GM18861 (cell line): ENCODE data around the gene TMSB15C.

Experiments
- ATAC-seq: cut with Tn5 transposase; IDR thresholded peaks from one replicate; pipeline ENCODE4 v1.9.1; 2021; ENCODE audit not compliant: unreplicated experiment

TMSB15C gene

DNA sequence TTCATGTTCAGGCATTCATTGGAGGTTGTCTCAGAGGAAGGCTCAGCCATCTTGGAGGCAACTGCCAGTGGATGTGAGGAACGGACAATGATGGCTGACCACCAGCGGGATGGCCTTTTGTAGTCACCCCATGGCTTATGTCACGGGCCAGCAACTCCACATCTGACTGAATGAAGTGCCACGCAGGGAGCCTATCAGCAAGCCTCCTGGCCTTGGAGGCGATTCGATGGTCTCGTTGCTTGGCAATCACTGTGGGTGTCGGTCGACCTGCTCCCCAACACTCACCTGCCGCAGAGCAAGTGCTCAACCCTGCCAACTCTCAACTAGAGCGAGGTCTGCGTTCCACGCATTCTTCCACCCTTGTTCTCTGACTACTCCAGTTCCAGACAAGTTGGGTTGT, 28.9 kb downstream of the TMSB15C start:
- ATAC-seq: no peak

GRCh38 chrX:104045642-104046041, 30.4 kb downstream of the TMSB15C start:
- no peak for ATAC-seq

- no peak for ATAC-seq
These were observed 35.0 kb downstream of the TMSB15C start for GRCh38 chrX:104041003-104041402.

DNA sequence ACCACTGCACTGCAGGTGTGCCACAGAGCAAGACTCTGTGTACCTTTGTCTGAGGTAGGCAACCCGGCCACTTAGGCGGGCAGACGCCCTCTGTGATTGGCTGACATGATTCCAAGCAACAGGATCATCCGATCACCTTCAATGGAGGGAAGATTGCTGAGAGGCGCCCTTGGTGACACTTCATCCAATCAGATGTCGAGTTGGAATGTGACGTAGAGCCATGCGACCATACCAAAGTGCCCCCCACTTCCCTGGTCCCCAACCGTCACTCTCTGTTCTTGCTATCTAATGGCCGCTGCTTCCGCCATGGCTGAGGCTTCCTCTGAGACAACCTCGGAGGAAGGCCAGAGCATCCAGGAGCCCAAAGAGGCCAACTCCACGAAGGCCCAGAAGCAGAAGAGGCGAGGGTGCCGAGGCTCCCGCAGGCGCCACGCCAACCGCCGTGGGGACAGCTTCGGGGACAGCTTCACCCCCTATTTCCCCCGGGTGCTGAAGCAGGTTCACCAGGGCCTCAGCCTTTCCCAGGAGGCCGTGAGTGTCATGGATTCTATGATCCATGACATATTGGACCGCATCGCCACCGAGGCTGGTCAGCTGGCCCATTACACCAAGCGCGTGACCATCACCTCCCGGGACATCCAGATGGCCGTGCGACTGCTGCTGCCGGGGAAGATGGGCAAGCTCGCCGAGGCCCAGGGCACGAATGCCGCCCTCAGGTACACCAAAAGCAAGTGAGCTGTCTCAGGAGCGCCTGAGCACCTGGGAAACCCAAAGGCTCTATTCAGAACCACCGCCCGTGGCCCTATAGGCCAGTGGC, 36.1 kb downstream of the TMSB15C start, which contains the start of gene H2BW2:
TSS of gene H2BW2 (plus strand) at position 268 of the 817 bp plus-strand sequence. CDS start at position 307, 39 bp downstream.
- ATAC-seq: no peak
